Choroid plexus epithelial cell (primary cell): Measurements from ENCODE around the gene SPATA46.

Experiments
- DNase-seq: peaks from one replicate; pipeline ENCODE4 v3.0.0-alpha.2; 2010; ENCODE audit warnings: low read depth
- H3K4me3 ChIP-seq: 2 replicates; pipeline ENCODE4 v1.5.1; 2011; ENCODE audit warnings: low read depth, mild to moderate bottlenecking, control low read depth, low read length, moderate library complexity
- TF ChIP-seq, protein P1 (sequence below): conservative IDR thresholded peaks from 2 replicates; pipeline ENCODE4 v1.5.1; 2011; ENCODE audit warnings: low read depth, mild to moderate bottlenecking, control low read depth, inconsistent platforms, low read length, moderate library complexity

Gene SPATA46

DNA sequence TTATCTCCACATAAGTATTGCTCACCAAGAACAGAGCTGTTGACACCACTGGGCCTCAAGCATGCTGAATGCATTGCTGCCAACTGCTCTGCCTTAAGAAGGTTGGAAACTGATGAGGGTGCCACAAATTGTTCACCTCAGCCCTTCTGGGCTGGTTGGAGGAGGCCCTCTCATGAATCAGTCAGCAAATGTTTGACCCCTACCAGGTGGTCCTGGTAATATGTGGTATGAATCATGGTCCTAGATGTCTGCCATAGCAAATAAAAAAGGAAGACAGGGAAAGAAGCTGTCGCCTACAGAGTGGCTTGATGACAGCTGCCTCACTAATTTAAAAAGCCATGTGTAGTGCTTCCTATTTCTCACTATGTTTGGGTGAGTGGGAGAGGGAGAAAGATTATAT is 12.2 kb downstream of the SPATA46 start:
- TF ChIP-seq, protein P1, sequence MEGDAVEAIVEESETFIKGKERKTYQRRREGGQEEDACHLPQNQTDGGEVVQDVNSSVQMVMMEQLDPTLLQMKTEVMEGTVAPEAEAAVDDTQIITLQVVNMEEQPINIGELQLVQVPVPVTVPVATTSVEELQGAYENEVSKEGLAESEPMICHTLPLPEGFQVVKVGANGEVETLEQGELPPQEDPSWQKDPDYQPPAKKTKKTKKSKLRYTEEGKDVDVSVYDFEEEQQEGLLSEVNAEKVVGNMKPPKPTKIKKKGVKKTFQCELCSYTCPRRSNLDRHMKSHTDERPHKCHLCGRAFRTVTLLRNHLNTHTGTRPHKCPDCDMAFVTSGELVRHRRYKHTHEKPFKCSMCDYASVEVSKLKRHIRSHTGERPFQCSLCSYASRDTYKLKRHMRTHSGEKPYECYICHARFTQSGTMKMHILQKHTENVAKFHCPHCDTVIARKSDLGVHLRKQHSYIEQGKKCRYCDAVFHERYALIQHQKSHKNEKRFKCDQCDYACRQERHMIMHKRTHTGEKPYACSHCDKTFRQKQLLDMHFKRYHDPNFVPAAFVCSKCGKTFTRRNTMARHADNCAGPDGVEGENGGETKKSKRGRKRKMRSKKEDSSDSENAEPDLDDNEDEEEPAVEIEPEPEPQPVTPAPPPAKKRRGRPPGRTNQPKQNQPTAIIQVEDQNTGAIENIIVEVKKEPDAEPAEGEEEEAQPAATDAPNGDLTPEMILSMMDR: no peak
- peak; percentile 30 for DNase-seq
- no peak overlapping the region for H3K4me3 ChIP-seq

DNA sequence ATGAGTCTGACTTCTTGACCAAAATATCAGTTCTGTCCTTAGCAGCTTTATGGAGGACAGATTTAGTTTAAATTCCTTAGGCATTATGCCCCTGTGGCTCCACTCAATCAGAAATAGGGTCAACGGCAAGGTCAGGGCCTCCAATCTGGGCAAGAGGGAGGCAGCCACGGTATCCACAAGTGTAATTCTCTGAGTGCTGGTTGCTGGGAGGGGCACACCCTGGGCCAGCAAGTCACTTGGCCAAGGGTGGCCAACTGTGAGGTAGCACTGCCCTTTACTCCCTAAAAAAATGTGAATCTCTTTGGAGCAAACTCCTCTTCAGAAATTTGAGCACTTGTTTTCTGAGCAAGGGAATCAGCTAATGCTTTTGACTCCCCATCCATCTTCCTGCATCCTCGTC is 12.8 kb downstream of the SPATA46 start:
- TF ChIP-seq, protein P1: no peak
- DNase-seq: no peak
- no peak overlapping the region for H3K4me3 ChIP-seq

DNA sequence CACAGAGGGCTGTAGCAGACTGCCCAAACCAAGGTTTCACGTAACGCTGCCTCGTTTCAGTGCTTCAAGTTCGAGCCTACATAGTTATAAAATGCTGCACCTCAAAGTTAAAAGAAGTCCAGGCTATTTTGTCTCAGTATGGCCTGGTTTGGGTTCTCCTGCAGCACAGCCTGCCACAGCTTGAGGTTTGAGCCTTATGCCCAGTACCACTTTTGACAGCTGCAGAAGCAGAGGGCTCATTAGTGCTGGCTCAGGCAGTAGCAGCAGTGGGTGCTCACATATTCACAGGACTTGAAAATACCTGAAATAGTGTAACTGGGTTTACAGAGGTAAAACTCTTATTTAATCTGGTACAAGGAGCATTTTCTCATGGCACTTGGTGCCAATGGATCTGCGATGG is 15.3 kb downstream of the SPATA46 start:
- DNase-seq: no peak
- no peak overlapping the region for H3K4me3 ChIP-seq
- TF ChIP-seq, protein P1: no peak

DNA sequence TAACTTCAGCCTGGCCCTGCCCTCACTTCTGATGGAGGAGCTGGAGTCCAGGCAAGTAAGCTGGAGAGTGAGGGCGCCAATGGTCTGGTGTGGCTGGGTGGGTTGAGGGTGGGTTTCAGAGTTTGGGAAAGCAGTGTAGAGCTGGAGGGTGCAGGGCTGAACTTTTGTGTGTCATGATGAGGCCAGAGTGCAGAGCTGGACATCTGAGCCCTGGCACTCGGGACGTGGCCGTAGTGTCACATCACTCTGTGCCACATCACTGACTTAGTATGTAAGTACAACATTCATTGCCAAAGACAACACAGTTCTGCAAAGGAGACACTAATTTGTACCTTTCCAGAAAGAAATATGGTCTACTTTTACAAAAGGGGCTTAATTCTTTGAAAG is 15.8 kb downstream of the SPATA46 start:
- no peak for DNase-seq
- TF ChIP-seq, protein P1: no peak
- H3K4me3 ChIP-seq: no peak overlapping the region

DNA sequence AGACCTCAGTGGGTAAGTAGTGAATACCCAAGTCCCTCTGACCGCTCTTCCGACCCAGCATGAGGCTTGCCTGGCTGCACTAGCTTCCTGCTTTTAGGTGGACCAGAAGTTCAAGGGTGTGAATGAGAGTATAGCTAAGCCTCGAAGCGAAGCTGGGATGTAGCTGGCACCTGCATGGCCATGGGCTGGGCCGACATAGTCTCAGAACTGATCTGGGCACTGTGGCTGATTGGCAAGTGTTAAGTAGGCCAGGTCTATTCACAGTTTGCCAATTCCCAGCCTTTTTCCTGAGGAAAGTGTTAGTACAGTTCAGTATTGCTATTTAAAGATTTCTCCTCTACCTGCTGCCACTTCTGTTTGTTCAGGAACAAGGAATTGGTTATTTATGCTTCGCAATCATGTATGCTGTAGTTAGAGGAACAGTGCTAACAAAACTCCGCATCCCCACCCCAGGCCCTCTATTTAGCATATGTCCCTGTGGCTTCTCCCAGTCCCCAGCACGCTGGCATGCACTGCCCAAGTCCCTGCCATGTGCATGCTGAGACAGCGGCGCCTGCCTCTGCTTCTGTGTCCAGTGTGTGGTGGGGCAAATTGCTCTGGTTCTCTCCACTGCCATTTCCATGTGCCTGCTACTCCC is 16.3 kb downstream of the SPATA46 start:
- H3K4me3 ChIP-seq: no peak overlapping the region
- no peak for DNase-seq
- TF ChIP-seq, protein P1: no peak

DNA sequence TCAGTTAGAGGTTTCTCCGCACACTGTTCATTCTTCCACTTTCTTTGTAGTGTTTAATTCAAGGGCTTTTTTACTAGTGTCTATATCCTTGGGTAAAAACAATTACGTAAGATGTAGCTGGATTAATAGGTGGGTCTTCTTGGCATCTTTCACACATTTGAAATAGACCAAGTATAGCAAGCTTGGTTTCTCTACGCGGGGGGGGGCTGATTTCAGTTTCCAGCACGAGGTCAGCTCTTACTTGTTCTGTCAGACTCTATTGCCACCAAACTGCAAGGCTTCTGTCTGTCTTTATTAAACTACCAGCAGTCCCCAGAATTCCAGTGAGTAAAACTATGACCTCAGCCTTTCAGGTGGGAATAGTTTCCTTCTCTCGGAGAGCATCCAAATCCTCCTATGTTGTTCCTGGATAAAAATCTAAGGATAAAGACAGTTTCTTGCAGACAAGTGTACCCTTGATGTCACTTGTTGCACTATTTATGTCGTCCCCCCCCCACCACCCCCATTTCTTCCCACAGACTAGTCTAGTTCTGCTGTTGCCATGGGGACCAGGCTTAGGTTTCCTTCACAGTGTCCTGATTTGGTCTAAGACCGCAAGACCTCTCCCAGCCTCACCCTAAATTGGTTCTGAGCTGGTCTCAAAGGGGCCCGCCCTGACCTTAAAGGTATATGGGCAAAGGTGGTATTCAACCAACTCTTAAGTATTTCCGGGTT is 17.0 kb downstream of the SPATA46 start:
- no peak for DNase-seq
- no peak overlapping the region for H3K4me3 ChIP-seq
- TF ChIP-seq, protein P1: no peak

DNA sequence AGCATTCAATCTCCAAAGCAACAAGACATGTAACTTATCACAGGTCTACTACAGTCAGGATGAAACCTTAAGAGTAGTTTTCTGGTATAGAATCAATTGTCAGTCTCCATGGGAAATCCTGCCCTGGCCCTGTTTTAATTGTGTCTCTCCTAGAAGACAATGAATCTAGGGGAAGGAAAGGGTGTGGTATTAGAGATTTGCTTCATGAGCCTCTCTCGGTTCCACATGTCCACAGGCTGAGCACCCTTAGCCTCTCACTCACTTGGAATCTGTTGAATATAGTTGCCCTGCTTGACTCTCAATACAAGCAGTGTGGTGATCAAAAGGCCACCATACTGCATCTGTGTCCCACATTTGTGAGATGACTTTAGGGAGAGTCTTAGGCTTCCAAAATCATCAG is 17.7 kb downstream of the SPATA46 start:
- no peak for DNase-seq
- H3K4me3 ChIP-seq: no peak overlapping the region
- TF ChIP-seq, protein P1: no peak
